SW480 (cell line): ENCODE data around the gene LRRC74A.
A peak's percentile ranks its signal among the peaks of the same experiment; 100 is the strongest.

Experiments used
- DNase-seq: peaks from one replicate; pipeline ENCODE4 v3.0.0-alpha.2; 2016; ENCODE audit warnings: low spot score

Gene LRRC74A

DNA sequence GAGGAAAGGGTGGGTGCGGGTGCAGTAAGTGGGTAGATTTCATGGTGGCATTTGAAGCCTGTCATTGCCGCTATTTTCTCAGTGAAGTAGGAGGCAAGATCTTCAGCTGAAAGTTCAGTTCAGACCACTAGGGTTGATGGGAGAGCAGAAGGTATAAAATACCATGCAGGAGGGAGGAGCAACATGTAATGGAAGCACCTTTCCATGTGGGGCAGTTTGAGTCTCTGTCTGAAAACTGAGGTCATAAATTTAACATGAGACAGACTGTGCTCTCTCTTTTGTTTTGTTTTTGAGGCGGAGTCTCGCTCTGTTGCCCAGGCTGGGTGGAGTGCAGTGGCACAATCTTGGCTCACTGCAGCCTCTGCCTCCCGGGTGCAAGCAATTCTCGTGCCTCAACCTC, 22.7 kb downstream of the LRRC74A start:
- peak; percentile 50 for DNase-seq

DNA sequence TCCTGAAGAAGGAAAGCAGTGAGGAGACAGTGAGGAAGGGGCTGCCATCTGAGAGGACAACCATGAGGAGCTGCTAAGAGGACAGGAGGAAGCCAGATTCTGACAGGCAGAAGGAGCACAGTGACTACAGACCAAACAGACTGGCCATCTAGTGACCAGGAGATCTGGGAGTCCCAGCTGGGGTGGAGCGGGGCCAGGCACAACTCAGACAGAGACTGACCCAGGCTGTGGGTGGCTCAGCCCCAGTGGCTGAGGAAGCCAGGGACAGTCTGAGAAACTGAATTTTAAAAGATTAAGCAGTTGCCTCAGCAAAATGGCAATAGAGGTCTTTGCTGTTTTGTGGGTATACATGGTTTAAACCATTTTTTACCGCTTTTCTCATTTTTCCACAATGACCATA, 28.9 kb downstream of the LRRC74A start:
- DNase-seq = no peak

DNA sequence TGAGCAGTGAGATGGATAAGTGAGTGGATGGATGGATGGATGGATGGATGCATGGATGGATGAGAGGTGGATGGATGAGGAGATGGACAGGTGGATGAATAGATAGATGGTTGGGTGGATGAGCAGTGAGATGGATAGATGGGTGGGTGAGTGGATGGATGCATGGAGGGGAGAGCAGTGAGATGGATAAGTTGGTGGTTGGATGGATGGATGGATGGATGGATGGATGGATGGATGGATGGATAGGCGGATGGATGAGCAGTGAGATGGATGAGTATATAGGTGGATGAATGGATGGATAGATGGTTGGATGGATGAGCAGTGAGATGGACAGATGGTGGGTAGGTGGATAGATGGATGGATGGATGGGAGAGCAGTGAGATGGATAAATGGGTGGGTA, 30.6 kb downstream of the LRRC74A start:
- DNase-seq = no peak

DNA sequence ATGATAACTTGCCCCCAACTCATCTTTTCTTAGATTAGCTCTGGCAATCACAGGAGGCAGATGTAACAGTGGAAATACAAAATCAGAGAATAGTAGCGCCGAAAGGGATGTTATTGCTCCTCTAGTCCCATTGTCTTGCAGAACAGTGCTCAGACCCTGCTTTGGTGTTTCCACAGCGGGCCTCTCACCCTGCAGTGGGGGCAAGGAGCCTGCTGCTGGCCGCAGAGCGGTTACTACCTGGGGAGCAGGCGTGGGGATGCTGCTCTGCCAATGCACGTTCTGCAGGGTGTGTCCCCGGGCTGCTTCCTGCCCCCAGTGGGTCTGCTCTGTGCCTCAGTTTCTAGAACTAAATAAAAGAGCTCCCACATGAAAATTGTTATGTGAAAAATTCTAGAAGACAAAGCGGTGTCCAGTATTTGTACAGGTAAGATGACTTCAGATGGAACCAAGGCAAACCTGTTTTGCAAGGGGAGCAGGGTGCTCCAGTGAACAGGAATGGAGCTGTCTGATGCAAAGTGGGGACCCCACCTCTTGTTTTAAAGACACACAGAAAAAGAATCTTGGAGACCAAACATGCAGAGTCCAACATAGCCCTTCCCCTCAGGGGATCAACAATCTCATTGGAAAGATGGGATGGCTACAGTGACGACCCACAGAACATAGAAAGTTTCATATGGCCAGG, 35.5 kb downstream of the LRRC74A start:
- no peak for DNase-seq

DNA sequence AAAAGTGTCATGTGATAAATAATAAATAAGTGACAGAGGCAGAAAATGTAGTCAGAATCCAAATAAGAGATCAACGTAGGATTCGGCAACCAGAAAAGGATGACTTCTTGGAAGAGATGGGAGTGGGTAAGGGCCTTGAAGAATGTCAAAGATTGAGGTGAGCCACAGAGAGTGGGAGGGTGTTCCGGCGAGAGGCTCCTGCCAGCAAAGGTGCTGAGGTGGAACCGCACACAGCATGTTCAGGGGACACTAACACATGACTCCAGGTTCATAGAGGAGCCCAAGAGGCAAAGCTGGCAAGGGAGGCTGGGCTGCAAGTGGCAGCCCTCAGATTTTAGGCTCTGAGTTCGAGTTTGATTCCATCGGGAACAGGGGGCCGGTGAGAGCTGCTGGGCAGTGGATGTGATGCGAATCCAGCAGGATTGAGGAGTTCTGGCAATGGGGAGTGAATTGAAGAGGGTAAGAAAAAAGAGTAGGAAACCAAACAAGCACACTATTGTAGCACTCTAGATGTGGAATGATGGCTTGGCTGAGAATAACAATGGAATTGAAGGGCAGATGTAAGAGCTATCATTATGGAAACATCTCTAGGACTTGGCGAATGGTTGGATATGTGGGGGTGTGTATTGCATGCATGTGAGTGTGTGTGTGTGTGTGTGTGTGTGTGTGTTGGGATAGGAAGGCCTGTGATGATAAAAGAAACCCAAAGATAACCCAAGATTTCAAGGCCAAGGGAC, 36.5 kb downstream of the LRRC74A start:
- no peak for DNase-seq

DNA sequence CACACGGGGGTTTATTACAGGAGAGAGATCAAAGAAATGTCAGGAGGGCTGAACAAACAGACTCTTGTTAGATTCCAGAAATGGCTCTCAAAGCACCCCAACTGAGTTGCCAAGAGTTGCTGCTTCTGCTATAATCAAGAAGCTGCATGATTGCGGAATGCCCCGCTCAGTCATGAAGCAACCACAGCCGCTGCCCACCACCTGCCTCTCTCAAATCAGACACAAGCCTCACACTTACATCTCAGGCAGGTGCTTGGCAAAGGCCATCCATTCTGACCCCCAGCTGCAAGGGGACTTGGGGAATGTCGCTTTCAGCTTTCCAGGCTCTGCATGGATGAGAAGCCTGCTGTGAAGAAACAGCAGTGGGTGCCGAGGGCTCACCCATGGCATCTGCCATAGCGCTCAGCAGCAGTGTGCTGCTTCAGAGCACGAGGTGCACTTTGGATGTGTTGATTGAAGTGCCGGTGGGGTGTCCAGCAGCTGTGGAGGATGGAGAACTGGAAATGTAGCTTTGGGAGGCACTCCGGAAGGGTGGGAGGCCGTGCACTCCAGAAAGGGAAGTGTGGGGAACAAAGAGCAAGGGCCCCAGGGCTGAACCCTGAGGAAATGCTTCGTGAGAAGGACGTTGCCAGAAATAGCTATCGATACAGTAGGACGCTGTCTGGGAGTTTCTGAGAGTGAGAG, 37.7 kb downstream of the LRRC74A start:
- DNase-seq = peak; percentile 57

DNA sequence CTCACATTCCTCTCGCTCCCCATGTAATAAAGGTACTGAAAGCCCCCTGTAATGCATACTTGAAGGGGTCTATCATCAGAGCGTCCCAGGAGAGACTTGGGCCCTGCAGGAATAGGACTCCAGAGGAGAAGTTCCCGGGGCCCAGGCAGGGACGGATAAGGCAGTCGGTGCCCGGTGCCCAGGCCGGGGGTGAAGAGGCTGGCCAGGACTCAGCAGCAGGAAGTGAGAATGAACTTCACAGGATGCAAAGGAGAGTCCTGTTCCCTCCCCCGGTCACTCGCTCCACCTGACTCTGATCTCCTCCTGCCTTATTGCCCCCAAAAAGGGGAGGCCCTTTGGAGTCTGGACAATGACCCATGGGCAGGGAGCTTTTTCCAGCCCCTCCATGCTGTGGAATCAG, 40.2 kb downstream of the LRRC74A start:
- DNase-seq = no peak

DNA sequence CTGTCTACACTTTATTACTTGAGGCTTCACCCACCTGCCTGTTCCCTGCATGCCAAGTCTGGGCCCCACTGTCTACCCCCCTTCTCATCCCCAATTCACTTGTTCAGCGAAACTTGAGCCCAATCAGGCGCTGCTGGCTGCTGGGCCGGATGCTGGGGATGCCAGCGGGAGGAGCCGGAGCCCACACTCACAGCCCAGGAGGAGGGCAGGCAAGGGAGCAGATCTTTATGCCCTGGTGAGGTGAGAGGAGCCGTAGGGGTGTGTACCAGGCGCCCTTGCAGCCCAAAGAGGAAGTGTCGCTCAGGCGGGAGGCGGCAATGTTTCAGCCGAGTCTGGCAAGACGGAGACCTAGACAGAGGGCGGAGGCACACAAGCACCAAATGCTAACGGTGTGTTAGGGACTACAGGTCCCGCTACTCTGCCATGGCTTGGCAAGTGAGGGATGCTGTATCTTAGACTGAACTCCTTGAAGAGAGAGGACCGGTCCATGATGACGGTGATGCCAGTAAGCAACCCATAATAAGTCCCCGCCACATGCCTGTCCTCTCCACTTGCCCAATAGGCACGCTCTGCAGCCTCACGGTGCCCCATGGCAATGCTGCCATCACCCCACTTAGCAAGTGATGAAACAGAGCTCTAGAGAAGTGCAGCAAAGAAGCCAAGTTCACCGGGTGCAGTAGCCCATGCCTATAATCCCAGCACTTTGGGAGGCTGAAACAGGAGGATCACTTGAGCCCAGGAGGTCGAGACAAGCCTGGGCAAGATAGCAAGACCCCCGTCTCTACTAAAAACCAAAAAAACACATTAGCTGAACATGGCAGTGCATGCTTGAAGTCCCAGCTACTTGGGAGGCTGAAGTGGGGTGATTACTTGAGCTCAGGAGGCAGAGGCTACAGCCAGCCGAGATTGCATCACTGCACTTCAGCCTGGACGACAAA, 41.6 kb downstream of the LRRC74A start:
- no peak for DNase-seq

DNA sequence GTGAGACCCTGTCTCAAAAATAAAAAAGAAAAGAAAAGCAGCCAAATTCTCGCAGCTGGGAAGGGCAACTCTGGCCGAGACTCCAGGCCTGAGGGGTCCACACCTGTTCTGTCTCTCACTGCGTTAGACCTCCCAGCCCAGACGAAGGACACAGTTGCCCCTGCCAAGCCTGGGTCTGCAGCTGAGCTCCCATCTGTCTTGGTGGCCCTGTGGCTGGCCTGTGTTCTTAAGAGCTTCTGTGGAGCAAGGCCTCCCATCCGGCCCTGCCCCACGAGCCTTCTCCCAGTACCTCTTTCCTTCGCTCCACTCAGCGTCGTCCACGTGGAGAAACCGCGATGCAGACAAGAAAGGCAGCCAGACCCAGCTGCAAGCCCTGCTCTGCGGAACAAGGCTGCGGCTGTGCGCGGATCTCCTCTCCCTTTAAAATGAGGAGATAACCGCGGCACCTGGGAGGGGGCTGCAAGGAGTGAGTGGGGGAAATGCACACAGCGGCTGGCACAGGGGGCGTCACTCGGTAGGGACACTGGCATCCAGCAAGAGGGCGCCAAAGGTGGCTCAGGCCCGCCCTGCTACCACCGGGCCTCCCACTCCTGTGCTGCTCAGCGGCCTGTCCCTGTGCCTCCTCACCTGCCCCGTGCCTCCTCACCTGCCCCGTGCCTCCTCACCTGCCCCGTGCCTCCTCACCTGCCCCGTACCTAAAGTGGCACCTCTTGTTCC, 42.4 kb downstream of the LRRC74A start:
- no peak for DNase-seq

DNA sequence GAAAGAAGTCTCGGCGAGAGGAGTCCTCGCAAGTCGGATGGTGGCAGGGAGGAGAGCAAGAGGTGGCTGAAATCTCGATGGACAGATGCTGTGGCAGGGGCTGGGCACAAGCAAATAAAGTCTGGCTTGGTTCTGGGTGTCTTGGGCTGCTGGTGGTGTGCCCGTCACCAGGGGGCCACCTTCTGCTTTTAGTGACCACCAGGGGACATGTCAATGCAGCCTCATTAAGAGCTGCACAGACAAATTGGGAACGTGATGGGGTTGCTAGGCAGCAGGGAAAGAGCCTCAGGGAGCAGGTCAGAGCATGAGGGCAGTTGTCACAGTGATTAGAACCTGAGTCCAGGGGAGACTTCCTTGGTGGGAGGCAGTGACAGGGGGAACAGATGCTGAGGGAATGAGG, 44.0 kb downstream of the LRRC74A start:
- DNase-seq = peak; percentile 39

DNA sequence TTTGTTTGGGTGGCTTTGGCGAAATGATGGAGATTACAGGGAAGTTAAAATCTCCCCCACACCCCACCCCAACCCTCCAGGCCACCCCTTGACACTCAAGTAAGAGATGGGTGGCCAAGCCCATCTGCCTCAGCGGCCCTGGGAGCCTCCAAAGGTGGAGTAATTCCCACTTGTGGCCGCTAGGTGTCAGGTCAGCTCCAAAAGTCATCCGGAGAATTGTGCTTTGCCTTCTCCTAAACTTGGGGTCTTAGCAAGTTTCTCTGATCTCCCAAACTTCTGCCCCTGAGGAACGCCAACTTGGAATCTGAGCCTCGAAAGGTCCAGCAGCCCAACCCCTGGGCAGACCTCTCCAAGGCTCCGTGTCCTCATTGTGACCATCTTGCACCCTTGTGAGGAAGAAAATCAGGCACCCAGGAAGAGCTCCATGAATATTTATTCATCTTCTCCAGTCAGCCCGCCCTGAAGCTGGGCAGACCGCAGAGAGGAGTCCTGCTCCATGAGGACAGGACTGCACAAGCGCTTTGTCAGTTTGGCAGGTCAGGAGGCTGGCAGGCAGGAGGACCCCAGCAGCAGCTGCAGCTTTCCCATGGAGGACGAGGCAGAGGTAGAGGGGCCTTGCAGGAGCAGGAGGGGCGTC, 46.7 kb downstream of the LRRC74A start:
- peak; percentile 52 for DNase-seq

DNA sequence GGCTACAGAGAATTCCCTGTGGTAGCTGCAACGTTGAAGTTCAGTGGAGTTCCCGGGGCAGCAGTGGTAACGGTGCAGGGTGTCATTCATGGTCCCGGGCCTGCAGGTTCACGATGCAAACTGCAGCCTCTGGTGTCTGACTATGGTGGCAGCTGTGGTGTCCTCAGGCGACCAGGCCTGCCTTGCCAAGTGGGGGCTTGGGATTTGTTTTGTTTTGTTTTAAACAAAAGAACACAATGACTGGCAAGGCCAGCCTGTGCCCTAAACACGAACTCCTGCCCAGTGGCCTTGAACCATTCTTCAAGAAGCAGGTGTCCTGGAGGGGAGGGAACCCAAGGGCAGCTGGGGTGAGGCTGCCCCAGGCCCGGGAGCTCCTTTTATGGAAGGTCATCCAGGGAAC, 48.5 kb downstream of the LRRC74A start:
- no peak for DNase-seq

DNA sequence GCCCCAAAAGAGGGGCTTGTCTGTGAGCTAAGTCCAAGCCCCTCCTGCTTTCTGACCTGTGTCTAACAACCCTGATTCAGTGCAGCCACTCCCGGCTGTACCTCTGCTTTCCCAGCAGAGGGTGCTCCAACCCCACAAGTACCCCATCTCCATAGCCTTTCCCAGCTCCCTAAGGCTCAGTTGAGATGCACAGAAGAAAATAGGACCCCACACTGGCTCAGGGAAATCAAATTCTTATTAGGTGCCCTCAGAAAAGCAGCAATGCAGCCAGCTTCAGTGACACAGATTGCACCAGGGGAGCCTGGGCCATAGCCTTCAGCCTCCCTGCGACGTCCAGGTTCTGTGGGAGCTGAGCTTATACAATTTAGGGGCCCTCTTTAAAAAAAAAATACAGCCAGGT, 49.9 kb downstream of the LRRC74A start:
- peak; percentile 83 for DNase-seq

DNA sequence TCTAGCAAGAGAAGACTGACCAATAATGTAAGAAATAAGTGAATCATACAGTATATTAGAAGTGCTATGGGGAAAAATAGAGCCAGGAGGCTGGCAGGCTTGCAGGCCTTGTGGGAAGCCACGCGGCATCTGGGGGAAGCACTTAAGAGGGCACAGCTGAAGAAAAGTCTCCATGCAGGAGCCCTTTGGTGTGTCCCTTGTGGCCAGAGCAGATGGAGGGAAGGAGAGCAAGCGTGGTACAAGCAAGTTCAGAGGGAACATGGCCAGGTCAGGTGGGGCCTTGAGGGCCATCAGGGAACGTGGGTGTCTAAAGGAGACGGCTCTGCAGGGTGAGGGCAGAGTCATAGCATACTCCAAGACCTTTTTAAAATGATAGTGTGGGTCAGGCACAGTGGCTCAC, 51.7 kb downstream of the LRRC74A start:
- DNase-seq = no peak

DNA sequence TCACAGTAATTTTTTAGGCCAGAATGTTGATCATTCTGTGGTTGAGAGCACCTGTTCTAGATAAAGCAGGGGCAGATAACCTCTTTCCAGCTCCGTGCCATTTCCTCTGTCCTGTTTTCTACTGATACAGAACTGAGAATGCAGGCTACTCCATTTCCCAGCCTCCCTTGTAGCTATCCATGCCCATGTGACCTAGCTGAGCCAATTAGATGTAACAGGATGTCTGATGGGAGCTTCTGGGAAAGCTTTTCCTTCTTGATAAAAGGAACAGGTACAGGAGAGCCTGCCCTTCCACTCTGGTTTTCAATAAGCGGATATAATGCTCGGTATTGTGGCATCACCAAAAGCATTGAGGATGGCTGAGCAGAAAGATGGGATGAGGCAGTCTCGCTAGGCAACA, 54.2 kb downstream of the LRRC74A start:
- no peak for DNase-seq

DNA sequence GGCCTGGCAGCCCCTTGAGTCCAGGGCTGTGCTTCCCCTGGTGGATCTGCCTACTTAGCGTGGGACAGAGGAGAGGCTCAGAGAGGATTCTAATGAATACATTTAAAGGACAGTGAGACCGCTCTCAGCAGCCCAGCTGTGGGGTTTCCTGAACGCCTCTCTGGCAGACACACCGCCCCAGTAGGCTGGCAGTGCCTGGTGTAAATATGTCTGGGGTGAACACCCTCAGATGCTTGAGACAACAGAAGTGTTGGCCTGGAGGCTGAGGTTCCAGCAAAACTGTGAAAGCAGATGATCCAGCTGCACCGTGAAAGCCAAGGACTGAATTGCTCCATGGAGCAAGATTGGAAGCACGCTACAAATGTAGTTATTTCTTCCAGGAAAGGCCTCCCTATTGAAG, 55.1 kb downstream of the LRRC74A start:
- DNase-seq = no peak

DNA sequence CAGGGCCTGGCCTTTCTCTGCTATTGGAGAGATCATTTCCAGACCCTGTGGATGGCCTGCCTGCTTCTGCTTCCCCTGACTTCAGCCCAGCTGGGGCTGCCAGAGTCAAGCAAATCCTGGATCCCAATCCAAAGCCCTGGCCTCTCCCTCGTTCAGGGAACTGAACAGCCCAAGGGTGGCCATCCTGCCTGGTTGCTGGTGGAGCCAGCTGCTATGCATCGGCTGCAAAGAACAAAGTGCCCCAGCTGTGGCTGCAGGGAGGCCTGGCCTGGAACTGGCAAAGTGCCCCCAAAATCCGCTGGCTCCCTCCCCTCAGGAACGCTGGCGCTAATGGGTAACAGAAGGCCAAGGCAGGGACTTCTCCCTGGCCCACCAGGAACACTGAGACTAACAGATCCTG, 56.4 kb downstream of the LRRC74A start:
- DNase-seq = no peak

DNA sequence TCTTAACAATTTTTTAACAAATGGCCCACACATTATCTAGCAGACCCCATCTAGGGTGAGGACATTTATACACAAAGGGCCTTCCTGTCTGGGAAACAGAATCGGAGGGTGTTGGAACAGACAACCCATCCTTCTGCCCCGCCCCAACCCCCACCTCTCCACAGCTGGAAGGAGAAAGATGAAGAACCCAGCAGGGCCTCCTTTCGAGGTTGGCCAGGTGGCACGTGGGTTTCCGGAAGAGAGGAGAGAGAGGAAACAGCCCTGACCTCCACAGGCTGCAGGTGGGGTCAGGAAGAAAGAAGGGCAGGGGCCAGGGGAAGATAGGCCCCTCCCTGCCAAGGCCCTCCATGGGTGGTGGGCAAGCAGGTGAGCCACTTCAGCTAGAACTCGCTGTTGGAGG, 57.2 kb downstream of the LRRC74A start:
- DNase-seq = no peak

DNA sequence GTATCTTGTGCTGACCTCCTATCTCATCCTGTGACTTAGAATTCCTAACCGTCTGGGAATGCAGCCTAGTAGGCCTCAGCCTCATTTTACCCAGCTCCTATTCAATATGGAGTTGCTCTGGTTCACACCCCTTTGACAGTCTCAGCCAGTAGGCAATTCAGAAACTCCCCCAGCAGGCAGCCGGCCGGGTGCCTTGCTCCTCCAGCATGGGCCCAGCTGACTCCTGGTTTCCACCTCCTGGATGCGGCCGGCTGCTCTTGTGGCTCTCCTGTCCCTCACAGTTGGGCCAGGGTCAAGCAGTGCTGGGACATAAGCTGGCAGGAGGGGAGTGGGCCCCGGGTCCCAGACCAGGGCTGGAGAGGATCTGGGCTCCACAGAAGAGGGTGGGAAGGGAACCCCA, 58.2 kb downstream of the LRRC74A start:
- DNase-seq = no peak

DNA sequence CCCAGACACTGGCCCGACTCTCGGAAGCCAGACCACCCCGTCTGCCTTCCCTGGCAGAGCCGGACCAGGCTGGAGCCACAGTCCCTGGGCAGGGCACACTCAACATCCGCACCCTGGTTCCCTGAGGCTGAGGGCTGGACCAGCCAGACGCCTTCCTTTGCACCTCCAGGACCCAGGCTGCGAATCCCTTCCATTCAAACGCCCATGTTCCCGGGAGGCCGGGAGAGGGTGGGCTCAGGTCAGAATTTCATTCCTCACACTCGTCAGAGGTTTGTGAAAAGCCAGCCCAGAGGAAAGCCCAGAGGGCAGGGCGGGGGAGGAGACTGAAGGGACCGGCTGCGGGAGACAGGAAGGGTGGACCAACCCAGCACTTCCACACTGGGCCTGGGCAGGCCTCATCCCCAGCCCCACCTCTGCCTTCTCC, 58.7 kb downstream of the LRRC74A start:
- no peak for DNase-seq

DNA sequence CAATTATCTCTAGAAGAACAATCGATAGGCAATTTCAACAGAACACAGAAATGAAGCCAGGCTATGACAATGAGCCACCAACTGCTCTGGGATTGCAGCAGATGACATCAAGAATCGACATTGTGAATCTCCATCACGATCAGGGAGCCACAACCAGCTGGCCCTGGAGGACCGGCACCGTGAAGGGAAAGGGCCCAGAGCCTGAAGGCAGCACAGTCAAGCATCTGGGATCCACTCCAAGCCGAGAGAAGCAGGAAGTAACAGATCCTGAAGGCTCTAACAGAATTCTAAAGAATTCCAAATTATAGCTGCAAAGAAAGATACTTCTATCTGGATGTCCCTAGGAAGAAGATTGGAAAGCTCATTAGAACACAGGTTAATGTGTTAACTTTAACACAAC, 61.0 kb downstream of the LRRC74A start:
- DNase-seq = no peak
